Testis (tissue), 2 donors: ENCODE data around the gene CST1.

Experiments
- POLR2A ChIP-seq: fragments of 450-650 bp; IDR thresholded peaks from one replicate; pipeline ENCODE4 v1.6.1; 2017; ENCODE audit warnings: antibody characterized with exemption, mild to moderate bottlenecking, moderate library complexity
- TF ChIP-seq, protein P1 (sequence below), 3 experiments: fragments of 450-650 bp in 2 of 3; fragments of 200-600 bp in 1 of 3; sonication (generic) in 1 of 3; IDR thresholded peaks; one replicate each; pipeline ENCODE4 v1.5.1; 2016 to 2019; ENCODE audit warnings: antibody characterized with exemption in 3 of 3, mild to moderate bottlenecking in 2 of 3, moderate library complexity in 1 of 3

GRCh38 chr20:23795526-23795925 is 44.8 kb upstream of the CST1 start:
- TF ChIP-seq, protein P1, sequence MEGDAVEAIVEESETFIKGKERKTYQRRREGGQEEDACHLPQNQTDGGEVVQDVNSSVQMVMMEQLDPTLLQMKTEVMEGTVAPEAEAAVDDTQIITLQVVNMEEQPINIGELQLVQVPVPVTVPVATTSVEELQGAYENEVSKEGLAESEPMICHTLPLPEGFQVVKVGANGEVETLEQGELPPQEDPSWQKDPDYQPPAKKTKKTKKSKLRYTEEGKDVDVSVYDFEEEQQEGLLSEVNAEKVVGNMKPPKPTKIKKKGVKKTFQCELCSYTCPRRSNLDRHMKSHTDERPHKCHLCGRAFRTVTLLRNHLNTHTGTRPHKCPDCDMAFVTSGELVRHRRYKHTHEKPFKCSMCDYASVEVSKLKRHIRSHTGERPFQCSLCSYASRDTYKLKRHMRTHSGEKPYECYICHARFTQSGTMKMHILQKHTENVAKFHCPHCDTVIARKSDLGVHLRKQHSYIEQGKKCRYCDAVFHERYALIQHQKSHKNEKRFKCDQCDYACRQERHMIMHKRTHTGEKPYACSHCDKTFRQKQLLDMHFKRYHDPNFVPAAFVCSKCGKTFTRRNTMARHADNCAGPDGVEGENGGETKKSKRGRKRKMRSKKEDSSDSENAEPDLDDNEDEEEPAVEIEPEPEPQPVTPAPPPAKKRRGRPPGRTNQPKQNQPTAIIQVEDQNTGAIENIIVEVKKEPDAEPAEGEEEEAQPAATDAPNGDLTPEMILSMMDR (IDR thresholded peaks at IDR 0.05) = no peak
- TF ChIP-seq POLR2A = no peak
